HTR-8/SVneo (cell line): ENCODE results near the gene AMY2B.
"Not testable (repeated sequence)": the region's sequence is repeated elsewhere in the genome, so short reads cannot be mapped to it uniquely, and the experiment has no call there.

Experiments used
- DNase-seq: peaks from one replicate; pipeline ENCODE4 v3.0.0; 2011; ENCODE audit warnings: low spot score, mixed read lengths; ENCODE audit not compliant: insufficient read length
- FAIRE-seq: peaks from 2 replicates; lab custom pipeline; 2011; peaks lifted over from hg19 to GRCh38; lab: Jason Lieb, UNC

Gene AMY2B

GRCh38 chr1:103616362-103616761 is 45.0 kb downstream of the AMY2B start:
- no peak for FAIRE-seq

GRCh38 chr1:103616994-103617477 is 45.6 kb downstream of the AMY2B start, which contains the start of gene AMY2A:
Gene AMY2A, plus strand, starts transcription at chr1:103617427. Its CDS starts 14 bp downstream, at chr1:103617441.
- not testable (repeated sequence) for FAIRE-seq, DNase-seq

More at GRCh38 chr1:103616362-103616761, 45.0 kb downstream of the AMY2B start:
- no peak for DNase-seq

- peak; percentile 4 for FAIRE-seq
- DNase-seq, result not testable (repeated sequence)
Observed at GRCh38 chr1:103627436-103627835, 56.0 kb downstream of the AMY2B start.
